Measurements from ENCODE around the gene FIBP.

FIBP gene

GRCh38 chr11:65912845-65913244 lies 24.6 kb upstream of the FIBP start:
- Histone ChIP-seq H3K9ac (ENCODE audit: low read depth, low read length, poor library complexity, severe bottlenecking) (no peak overlapping the region), H2AFZ (ENCODE audit: low read length) (no peak overlapping the region), H3K4me1 (ENCODE audit: insufficient read depth, low read length, poor library complexity, severe bottlenecking) (peaks cover 16% of the 10 kb centered on the region), H3K9me2 (replicated peaks; ENCODE audit: low read depth, low read length) (no peaks in the 10 kb centered on the region), H4K20me1 (ENCODE audit: insufficient read depth, low read length, poor library complexity, severe bottlenecking) (no peaks in the 10 kb centered on the region), H3K4me2 (ENCODE audit: low read depth, low read length, poor library complexity, severe bottlenecking) (no peak overlapping the region), H3K27me3 (ENCODE audit: insufficient read depth, low read length, poor library complexity, severe bottlenecking) (no peaks in the 10 kb centered on the region), H3F3A (ENCODE audit: low read depth) (no peaks in the 10 kb centered on the region), H3K4me3 (ENCODE audit: low read length, poor library complexity, severe bottlenecking) (no peak overlapping the region), H3K79me2 (ENCODE audit: insufficient read depth, low read length) (peaks cover 19% of the 10 kb centered on the region), H3K9me3 (ENCODE audit: insufficient read depth, low read depth, low read length) (no peaks in the 10 kb centered on the region), H3K36me3 (ENCODE audit: insufficient read depth, low read length) (no peaks in the 10 kb centered on the region)
- no peak for TF ChIP-seq EZH2phosphoT487 (IDR thresholded peaks at IDR 0.05; ENCODE audit: borderline replicate concordance)
- TF ChIP-seq, protein P1, sequence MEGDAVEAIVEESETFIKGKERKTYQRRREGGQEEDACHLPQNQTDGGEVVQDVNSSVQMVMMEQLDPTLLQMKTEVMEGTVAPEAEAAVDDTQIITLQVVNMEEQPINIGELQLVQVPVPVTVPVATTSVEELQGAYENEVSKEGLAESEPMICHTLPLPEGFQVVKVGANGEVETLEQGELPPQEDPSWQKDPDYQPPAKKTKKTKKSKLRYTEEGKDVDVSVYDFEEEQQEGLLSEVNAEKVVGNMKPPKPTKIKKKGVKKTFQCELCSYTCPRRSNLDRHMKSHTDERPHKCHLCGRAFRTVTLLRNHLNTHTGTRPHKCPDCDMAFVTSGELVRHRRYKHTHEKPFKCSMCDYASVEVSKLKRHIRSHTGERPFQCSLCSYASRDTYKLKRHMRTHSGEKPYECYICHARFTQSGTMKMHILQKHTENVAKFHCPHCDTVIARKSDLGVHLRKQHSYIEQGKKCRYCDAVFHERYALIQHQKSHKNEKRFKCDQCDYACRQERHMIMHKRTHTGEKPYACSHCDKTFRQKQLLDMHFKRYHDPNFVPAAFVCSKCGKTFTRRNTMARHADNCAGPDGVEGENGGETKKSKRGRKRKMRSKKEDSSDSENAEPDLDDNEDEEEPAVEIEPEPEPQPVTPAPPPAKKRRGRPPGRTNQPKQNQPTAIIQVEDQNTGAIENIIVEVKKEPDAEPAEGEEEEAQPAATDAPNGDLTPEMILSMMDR (conservative IDR thresholded peaks at IDR 0.05; ENCODE audit: low read length): no peak

- Histone ChIP-seq H4K20me1 (ENCODE audit: insufficient read depth, low read length, poor library complexity, severe bottlenecking) (no peaks in the 10 kb centered on the region), H3K9me3 (ENCODE audit: insufficient read depth, low read depth, low read length) (no peaks in the 10 kb centered on the region), H3K9ac (ENCODE audit: low read depth, low read length, poor library complexity, severe bottlenecking) (no peak overlapping the region), H3K4me1 (ENCODE audit: insufficient read depth, low read length, poor library complexity, severe bottlenecking) (peaks cover 10% of the 10 kb centered on the region), H3K4me2 (ENCODE audit: low read depth, low read length, poor library complexity, severe bottlenecking) (no peak overlapping the region), H3K36me3 (ENCODE audit: insufficient read depth, low read length) (no peaks in the 10 kb centered on the region), H2AFZ (ENCODE audit: low read length) (no peak overlapping the region), H3K4me3 (ENCODE audit: low read length, poor library complexity, severe bottlenecking) (no peak overlapping the region), H3K27me3 (ENCODE audit: insufficient read depth, low read length, poor library complexity, severe bottlenecking) (no peaks in the 10 kb centered on the region), H3K79me2 (ENCODE audit: insufficient read depth, low read length) (peaks cover 9% of the 10 kb centered on the region; the same call in 1 of the 2 replicates), H3K9me2 (replicated peaks; ENCODE audit: low read depth, low read length) (no peaks in the 10 kb centered on the region), H3F3A (ENCODE audit: low read depth) (no peaks in the 10 kb centered on the region)
- TF ChIP-seq, protein P1 (conservative IDR thresholded peaks at IDR 0.05; ENCODE audit: low read length): peak; percentile 42
- TF ChIP-seq EZH2phosphoT487 (IDR thresholded peaks at IDR 0.05; ENCODE audit: borderline replicate concordance): no peak
Measured at GRCh38 chr11:65911682-65912568, 23.7 kb upstream of the FIBP start.

DNA sequence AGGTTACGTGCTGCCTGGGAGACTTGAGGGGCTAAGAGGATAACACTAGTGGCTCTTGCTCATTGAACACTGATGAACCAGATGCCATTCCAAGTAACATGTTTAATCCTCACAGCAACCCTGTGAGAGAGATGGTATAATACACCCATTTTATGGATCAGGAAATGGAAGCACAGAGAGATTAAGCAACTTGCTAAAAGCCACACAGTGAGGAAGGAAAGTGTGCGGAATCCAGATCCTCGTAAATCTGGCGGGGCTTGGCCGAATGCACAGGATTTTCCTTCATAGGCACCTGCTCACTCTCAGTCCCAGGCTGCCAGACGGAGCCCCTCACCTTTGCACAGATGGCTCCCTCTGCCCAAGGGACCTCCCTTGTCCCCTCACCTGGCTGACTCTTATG lies 19.6 kb upstream of the FIBP start:
- H3K9me2 ChIP-seq (replicated peaks; ENCODE audit: low read depth, low read length): no peaks in the 10 kb centered on the region
- TF ChIP-seq, protein P1 (conservative IDR thresholded peaks at IDR 0.05; ENCODE audit: low read length): no peak
- no peak for TF ChIP-seq EZH2phosphoT487 (IDR thresholded peaks at IDR 0.05; ENCODE audit: borderline replicate concordance)
- no peaks in the 10 kb centered on the region for H3K9me3 ChIP-seq (ENCODE audit: insufficient read depth, low read depth, low read length)
- H3F3A ChIP-seq (ENCODE audit: low read depth): no peaks in the 10 kb centered on the region
- no peaks in the 10 kb centered on the region for H3K79me2 ChIP-seq (ENCODE audit: insufficient read depth, low read length)
- no peak overlapping the region for H3K4me3 ChIP-seq (ENCODE audit: low read length, poor library complexity, severe bottlenecking)
- no peak overlapping the region for H2AFZ ChIP-seq (ENCODE audit: low read length)
- H3K9ac ChIP-seq (ENCODE audit: low read depth, low read length, poor library complexity, severe bottlenecking): no peak overlapping the region
- H4K20me1 ChIP-seq (ENCODE audit: insufficient read depth, low read length, poor library complexity, severe bottlenecking): no peaks in the 10 kb centered on the region
- H3K27me3 ChIP-seq (ENCODE audit: insufficient read depth, low read length, poor library complexity, severe bottlenecking): no peaks in the 10 kb centered on the region
- no peak overlapping the region for H3K4me2 ChIP-seq (ENCODE audit: low read depth, low read length, poor library complexity, severe bottlenecking)
- H3K4me1 ChIP-seq (ENCODE audit: insufficient read depth, low read length, poor library complexity, severe bottlenecking): peaks cover 6% of the 10 kb centered on the region
- no peaks in the 10 kb centered on the region for H3K36me3 ChIP-seq (ENCODE audit: insufficient read depth, low read length)
